ENCODE data around the gene SFMBT2. TPM values are rescaled to one million over a fixed set of nuclear protein-coding genes. Genes with fewer than 3 reads are reported as not detected.

SFMBT2 gene
- total and polyA plus RNA-seq, 4 donors, result 2.9 to 11.0 (median 6.5) TPM

- H3K4me1 ChIP-seq (ENCODE audit: control insufficient read depth in 5 of 5, insufficient read depth in 5 of 5, low read length in 5 of 5), result peaks cover 0 to 8% (median 0%) of the 10 kb centered on the region in 5 donors
- no peak overlapping the region for H3K4me3 ChIP-seq
- no peaks in the 10 kb centered on the region for H3K36me3 ChIP-seq (ENCODE audit: control insufficient read depth in 4 of 4, insufficient read depth in 4 of 4, low read length in 4 of 4)
- WGBS, 2 donors, result 3 to 17% methylated on average over 2 of the region's 2 CpGs
- peaks cover 0 to 2% (median 0%) of the 10 kb centered on the region in 4 donors for H3K9me3 ChIP-seq (ENCODE audit: control insufficient read depth in 4 of 4, insufficient read depth in 3 of 4, low read length in 3 of 4)
- H3K27me3 ChIP-seq (ENCODE audit: control insufficient read depth in 3 of 3, insufficient read depth in 3 of 3, low read length in 2 of 3), result peaks cover 0 to 51% (median 33%) of the 10 kb centered on the region in 3 donors
- no peak overlapping the region for H3K27ac ChIP-seq (ENCODE audit: low read depth in 1 of 2, low read length in 1 of 2)
- H3K9ac ChIP-seq (ENCODE audit: insufficient read depth in 1 of 2, low read length in 2 of 2), result no peak overlapping the region
- ATAC-seq (ENCODE audit: insufficient read depth, low FRiP score), result no peak
- TF ChIP-seq CTCF (IDR thresholded peaks at IDR 0.05; ENCODE audit: control extremely low read depth, extremely low read depth), result peak; percentile 36
- peak in 2 of 3 donors; percentile 48 to 71 for DNase-seq
Measured at GRCh38 chr10:7417103-7417623, 6.3 kb upstream of the SFMBT2 start.

- ATAC-seq (ENCODE audit: insufficient read depth, low FRiP score) (no peak), DNase-seq (no peak)
- H3K9me3 ChIP-seq (ENCODE audit: control insufficient read depth in 4 of 4, insufficient read depth in 3 of 4, low read length in 3 of 4), result peaks cover 0 to 3% (median 0%) of the 10 kb centered on the region in 4 donors
- H3K4me1 ChIP-seq (ENCODE audit: control insufficient read depth in 5 of 5, insufficient read depth in 5 of 5, low read length in 5 of 5), result peaks cover 0 to 19% (median 0%) of the 10 kb centered on the region in 5 donors
- H3K27ac ChIP-seq (ENCODE audit: low read depth in 1 of 2, low read length in 1 of 2), result no peak overlapping the region
- H3K9ac ChIP-seq (ENCODE audit: insufficient read depth in 1 of 2, low read length in 2 of 2), result no peak overlapping the region
- WGBS, 2 donors, result 88 to 92% methylated on average over 2 of the region's 2 CpGs
- no peaks in the 10 kb centered on the region for H3K36me3 ChIP-seq (ENCODE audit: control insufficient read depth in 4 of 4, insufficient read depth in 4 of 4, low read length in 4 of 4)
- peaks cover 0 to 63% (median 43%) of the 10 kb centered on the region in 3 donors for H3K27me3 ChIP-seq (ENCODE audit: control insufficient read depth in 3 of 3, insufficient read depth in 3 of 3, low read length in 2 of 3)
- no peak overlapping the region for H3K4me3 ChIP-seq
- no peak for TF ChIP-seq CTCF (IDR thresholded peaks at IDR 0.05; ENCODE audit: control extremely low read depth, extremely low read depth)
Measured at GRCh38 chr10:7414766-7415165, 3.9 kb upstream of the SFMBT2 start.

GRCh38 chr10:7412928-7413282 lies 2.1 kb upstream of the SFMBT2 start:
- ATAC-seq (ENCODE audit: insufficient read depth, low FRiP score), result no peak
- no peak for TF ChIP-seq CTCF (IDR thresholded peaks at IDR 0.05; ENCODE audit: control extremely low read depth, extremely low read depth)
- Histone ChIP-seq H3K4me1 (ENCODE audit: control insufficient read depth in 5 of 5, insufficient read depth in 5 of 5, low read length in 5 of 5) (peaks cover 0 to 32% (median 4%) of the 10 kb centered on the region in 5 donors), H3K9me3 (ENCODE audit: control insufficient read depth in 4 of 4, insufficient read depth in 3 of 4, low read length in 3 of 4) (peaks cover 0 to 3% (median 0%) of the 10 kb centered on the region in 4 donors), H3K36me3 (ENCODE audit: control insufficient read depth in 4 of 4, insufficient read depth in 4 of 4, low read length in 4 of 4) (no peaks in the 10 kb centered on the region), H3K27ac (ENCODE audit: low read depth in 1 of 2, low read length in 1 of 2) (no peak overlapping the region), H3K9ac (ENCODE audit: insufficient read depth in 1 of 2, low read length in 2 of 2) (no peak overlapping the region), H3K27me3 (ENCODE audit: control insufficient read depth in 3 of 3, insufficient read depth in 3 of 3, low read length in 2 of 3) (peaks cover 0 to 68% (median 41%) of the 10 kb centered on the region in 3 donors), H3K4me3 (peak overlapping the region; percentile 8)
- 2 to 7% methylated on average over 32 of the region's 32 CpGs for WGBS, 2 donors
- DNase-seq, result no peak

Data from lung (tissue), 12 donors.